ENCODE data around the gene SNX24.

GRCh38 chr5:122870219-122870856 lies 24.9 kb downstream of the SNX24 start:
- TF ChIP-seq HDAC6 (IDR thresholded peaks at IDR 0.05; ENCODE audit: unreplicated experiment) (no peak), POLR2AphosphoS5 (IDR thresholded peaks at IDR 0.05; ENCODE audit: low read length) (no peak)
